ENCODE results near the gene CDH4.

The CDH4 gene

DNA sequence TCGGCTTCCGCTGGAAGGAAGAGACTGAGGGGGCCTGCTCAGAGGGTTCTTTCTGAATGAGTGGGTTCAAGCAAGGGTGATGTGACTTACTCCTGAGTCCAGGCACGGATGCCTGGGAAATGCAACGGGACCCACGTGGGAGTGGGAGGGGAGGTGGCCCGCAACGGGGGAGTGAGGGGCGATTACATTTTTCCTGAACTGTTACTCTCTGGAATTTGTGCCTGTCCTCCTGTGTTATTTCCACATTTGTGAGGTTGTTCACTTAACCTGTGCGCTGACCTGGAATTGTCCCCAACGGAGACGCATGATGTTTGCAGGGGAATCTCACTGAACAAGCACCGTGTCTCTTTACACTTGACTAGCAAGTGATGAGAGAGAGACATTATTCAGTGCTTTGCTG is 209.4 kb downstream of the CDH4 start:
- Histone ChIP-seq H2AK5ac (ENCODE audit: low read length) (no peak overlapping the region), H3K36me3 (ENCODE audit: control insufficient read depth, insufficient read depth, low read length) (no peaks in the 10 kb centered on the region), H3K79me1 (ENCODE audit: low read length) (peaks cover 3% of the 10 kb centered on the region), H4K5ac (ENCODE audit: low read length) (no peak overlapping the region), H3K79me2 (ENCODE audit: control insufficient read depth, insufficient read depth, low read length) (no peaks in the 10 kb centered on the region), H3K18ac (ENCODE audit: low read length) (no peak overlapping the region), H3K4ac (ENCODE audit: low read depth, low read length) (no peak overlapping the region), H2BK120ac (ENCODE audit: low read depth, low read length) (no peak overlapping the region), H3K27me3 (ENCODE audit: insufficient read depth, low read length, poor library complexity) (no peaks in the 10 kb centered on the region), H3K27ac (ENCODE audit: low read depth, low read length) (no peak overlapping the region), H2BK5ac (ENCODE audit: low read length) (no peak overlapping the region), H4K8ac (ENCODE audit: low read depth, low read length) (no peak overlapping the region), H3K23ac (ENCODE audit: low read length) (no peak overlapping the region), H3K4me3 (ENCODE audit: low read length) (no peak overlapping the region), H3K9ac (ENCODE audit: low read length) (no peak overlapping the region), H2BK15ac (replicated peaks; ENCODE audit: low read depth) (no peak overlapping the region), H3K4me1 (ENCODE audit: control insufficient read depth, low read depth, low read length) (no peaks in the 10 kb centered on the region), H3K4me2 (ENCODE audit: low read length) (no peak overlapping the region), H3K56ac (ENCODE audit: low read length) (no peak overlapping the region)
- WGBS (ENCODE audit: extremely low coverage, insufficient coverage, low lambda C conversion rate), result no CpG with 5 or more reads among the region's 12 CpGs
- DNase-seq, result no peak

DNA sequence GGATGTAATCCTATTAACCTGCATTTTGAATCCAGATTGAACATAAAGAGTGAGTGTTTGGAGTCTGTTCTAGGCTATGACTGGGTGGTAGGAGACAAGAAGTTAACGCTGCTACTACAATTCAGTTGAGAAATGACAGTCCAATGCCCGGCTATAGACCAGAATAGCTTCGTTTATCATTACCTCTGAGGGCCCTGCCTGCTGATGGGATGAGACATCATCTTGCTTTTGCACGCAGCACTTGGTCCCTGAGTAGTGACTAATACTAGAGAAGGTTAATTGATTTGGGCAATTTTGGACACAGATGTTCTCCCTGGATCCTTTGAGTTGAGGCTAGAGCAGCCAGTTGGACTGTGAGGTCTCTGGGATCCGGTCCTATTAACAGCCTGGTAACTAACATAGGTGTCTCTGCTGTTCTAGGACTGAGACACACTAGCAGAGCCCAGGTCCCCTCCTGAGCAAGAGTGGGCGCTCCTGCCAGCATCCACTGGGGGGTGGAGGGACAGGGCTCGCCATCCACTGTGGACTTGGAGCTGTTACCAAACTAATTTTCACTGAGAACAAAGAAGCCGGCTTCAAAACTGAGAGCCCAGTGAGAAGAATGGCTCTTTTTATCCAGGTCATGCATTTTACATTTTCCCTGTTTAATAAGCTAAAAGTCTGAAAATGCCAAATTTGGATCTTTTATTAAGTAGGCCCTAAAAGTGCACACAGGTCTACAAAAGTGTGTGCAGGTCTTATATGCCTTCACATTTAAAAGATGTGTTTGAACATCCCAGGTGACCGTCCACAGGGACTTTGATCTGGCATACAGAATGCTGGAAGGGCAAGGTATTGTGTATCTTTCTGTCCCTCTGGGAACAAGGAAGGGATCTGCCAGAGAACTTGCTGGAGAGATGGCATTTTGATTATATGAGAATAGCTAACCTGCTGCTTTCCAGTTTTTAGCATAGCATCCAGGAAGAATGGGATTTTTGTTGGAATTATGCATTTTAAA is 212.5 kb downstream of the CDH4 start:
- no peak overlapping the region for H2BK15ac ChIP-seq (replicated peaks; ENCODE audit: low read depth)
- H4K5ac ChIP-seq (ENCODE audit: low read length), result no peak overlapping the region
- H3K18ac ChIP-seq (ENCODE audit: low read length), result peak overlapping the region; percentile 16
- no peaks in the 10 kb centered on the region for H3K36me3 ChIP-seq (ENCODE audit: control insufficient read depth, insufficient read depth, low read length)
- no CpG with 5 or more reads among the region's 9 CpGs for WGBS (ENCODE audit: extremely low coverage, insufficient coverage, low lambda C conversion rate)
- H3K79me1 ChIP-seq (ENCODE audit: low read length), result no peaks in the 10 kb centered on the region
- H3K4ac ChIP-seq (ENCODE audit: low read depth, low read length), result no peak overlapping the region
- H3K4me3 ChIP-seq (ENCODE audit: low read length), result no peak overlapping the region
- DNase-seq, result no peak
- H3K56ac ChIP-seq (ENCODE audit: low read length), result no peak overlapping the region
- H3K23ac ChIP-seq (ENCODE audit: low read length), result no peak overlapping the region
- no peak overlapping the region for H2BK5ac ChIP-seq (ENCODE audit: low read length)
- H3K79me2 ChIP-seq (ENCODE audit: control insufficient read depth, insufficient read depth, low read length), result no peaks in the 10 kb centered on the region
- no peak overlapping the region for H2BK120ac ChIP-seq (ENCODE audit: low read depth, low read length)
- no peak overlapping the region for H2AK5ac ChIP-seq (ENCODE audit: low read length)
- H3K4me2 ChIP-seq (ENCODE audit: low read length), result no peak overlapping the region
- no peak overlapping the region for H3K9ac ChIP-seq (ENCODE audit: low read length)
- H3K27ac ChIP-seq (ENCODE audit: low read depth, low read length), result no peak overlapping the region
- no peak overlapping the region for H4K8ac ChIP-seq (ENCODE audit: low read depth, low read length)
- H3K27me3 ChIP-seq (ENCODE audit: insufficient read depth, low read length, poor library complexity), result no peaks in the 10 kb centered on the region
- no peaks in the 10 kb centered on the region for H3K4me1 ChIP-seq (ENCODE audit: control insufficient read depth, low read depth, low read length)

DNA sequence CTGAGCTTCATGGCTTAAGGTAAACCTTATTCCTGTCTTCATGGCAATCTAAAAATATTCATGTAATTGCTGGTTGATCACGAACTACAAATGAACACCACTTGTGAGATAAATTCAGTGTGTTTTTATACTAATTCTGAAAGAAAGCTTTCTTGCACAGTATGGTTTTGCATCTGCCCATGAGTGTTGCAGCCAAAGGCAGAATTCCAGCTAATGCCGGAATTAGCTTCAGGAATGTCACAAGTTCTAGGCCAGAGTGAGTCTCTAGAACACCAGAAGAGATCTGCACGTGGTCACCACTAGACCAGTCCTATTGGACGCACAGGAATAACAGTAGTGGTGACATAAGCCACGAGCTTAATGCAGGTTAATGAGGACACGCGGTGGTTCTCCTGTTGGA is 223.7 kb downstream of the CDH4 start:
- no peak overlapping the region for H3K23ac ChIP-seq (ENCODE audit: low read length)
- peak; percentile 34 for DNase-seq
- H2BK120ac ChIP-seq (ENCODE audit: low read depth, low read length), result no peak overlapping the region
- H2BK15ac ChIP-seq (replicated peaks; ENCODE audit: low read depth), result no peak overlapping the region
- no peaks in the 10 kb centered on the region for H3K79me2 ChIP-seq (ENCODE audit: control insufficient read depth, insufficient read depth, low read length)
- no peaks in the 10 kb centered on the region for H3K36me3 ChIP-seq (ENCODE audit: control insufficient read depth, insufficient read depth, low read length)
- no peak overlapping the region for H4K8ac ChIP-seq (ENCODE audit: low read depth, low read length)
- no peak overlapping the region for H2AK5ac ChIP-seq (ENCODE audit: low read length)
- H3K4me3 ChIP-seq (ENCODE audit: low read length), result no peak overlapping the region
- no peak overlapping the region for H3K4ac ChIP-seq (ENCODE audit: low read depth, low read length)
- no peaks in the 10 kb centered on the region for H3K79me1 ChIP-seq (ENCODE audit: low read length)
- no peak overlapping the region for H3K4me2 ChIP-seq (ENCODE audit: low read length)
- H3K56ac ChIP-seq (ENCODE audit: low read length), result no peak overlapping the region
- no CpG with 5 or more reads among the region's 7 CpGs for WGBS (ENCODE audit: extremely low coverage, insufficient coverage, low lambda C conversion rate)
- no peak overlapping the region for H3K27ac ChIP-seq (ENCODE audit: low read depth, low read length)
- no peak overlapping the region for H3K9ac ChIP-seq (ENCODE audit: low read length)
- no peaks in the 10 kb centered on the region for H3K4me1 ChIP-seq (ENCODE audit: control insufficient read depth, low read depth, low read length)
- no peak overlapping the region for H4K5ac ChIP-seq (ENCODE audit: low read length)
- no peaks in the 10 kb centered on the region for H3K27me3 ChIP-seq (ENCODE audit: insufficient read depth, low read length, poor library complexity)
- no peak overlapping the region for H2BK5ac ChIP-seq (ENCODE audit: low read length)
- no peak overlapping the region for H3K18ac ChIP-seq (ENCODE audit: low read length)

DNA sequence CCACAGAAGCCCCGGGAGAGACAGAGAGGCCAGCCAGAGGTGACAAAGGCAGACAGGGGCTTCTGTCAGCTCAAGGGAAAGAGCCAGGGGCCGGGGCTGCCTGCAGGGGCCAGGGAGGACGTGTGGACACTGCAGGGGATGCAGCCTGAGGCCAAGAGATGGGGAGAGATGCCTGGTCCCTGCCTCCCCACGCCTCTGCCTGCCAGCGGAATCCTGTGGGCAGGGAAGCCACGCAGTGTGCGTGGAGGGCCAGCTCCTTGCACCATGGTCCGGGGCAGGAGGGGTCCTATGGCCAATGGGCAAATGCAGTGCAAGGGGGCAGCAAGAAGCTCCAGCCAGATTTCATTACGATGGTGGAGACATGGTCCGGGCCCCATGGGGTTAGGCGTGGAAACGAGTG is 224.9 kb downstream of the CDH4 start:
- no peak overlapping the region for H3K56ac ChIP-seq (ENCODE audit: low read length)
- H4K5ac ChIP-seq (ENCODE audit: low read length), result no peak overlapping the region
- H2BK15ac ChIP-seq (replicated peaks; ENCODE audit: low read depth), result no peak overlapping the region
- no peak overlapping the region for H3K23ac ChIP-seq (ENCODE audit: low read length)
- DNase-seq, result no peak
- no peak overlapping the region for H4K8ac ChIP-seq (ENCODE audit: low read depth, low read length)
- H2AK5ac ChIP-seq (ENCODE audit: low read length), result no peak overlapping the region
- no peak overlapping the region for H3K4me2 ChIP-seq (ENCODE audit: low read length)
- WGBS (ENCODE audit: extremely low coverage, insufficient coverage, low lambda C conversion rate), result no CpG with 5 or more reads among the region's 12 CpGs
- H2BK5ac ChIP-seq (ENCODE audit: low read length), result no peak overlapping the region
- H3K4ac ChIP-seq (ENCODE audit: low read depth, low read length), result no peak overlapping the region
- H3K27ac ChIP-seq (ENCODE audit: low read depth, low read length), result no peak overlapping the region
- no peaks in the 10 kb centered on the region for H3K4me1 ChIP-seq (ENCODE audit: control insufficient read depth, low read depth, low read length)
- no peak overlapping the region for H3K18ac ChIP-seq (ENCODE audit: low read length)
- H3K79me2 ChIP-seq (ENCODE audit: control insufficient read depth, insufficient read depth, low read length), result no peaks in the 10 kb centered on the region
- no peaks in the 10 kb centered on the region for H3K27me3 ChIP-seq (ENCODE audit: insufficient read depth, low read length, poor library complexity)
- no peaks in the 10 kb centered on the region for H3K79me1 ChIP-seq (ENCODE audit: low read length)
- H3K36me3 ChIP-seq (ENCODE audit: control insufficient read depth, insufficient read depth, low read length), result no peaks in the 10 kb centered on the region
- no peak overlapping the region for H2BK120ac ChIP-seq (ENCODE audit: low read depth, low read length)
- no peak overlapping the region for H3K9ac ChIP-seq (ENCODE audit: low read length)
- H3K4me3 ChIP-seq (ENCODE audit: low read length), result no peak overlapping the region

DNA sequence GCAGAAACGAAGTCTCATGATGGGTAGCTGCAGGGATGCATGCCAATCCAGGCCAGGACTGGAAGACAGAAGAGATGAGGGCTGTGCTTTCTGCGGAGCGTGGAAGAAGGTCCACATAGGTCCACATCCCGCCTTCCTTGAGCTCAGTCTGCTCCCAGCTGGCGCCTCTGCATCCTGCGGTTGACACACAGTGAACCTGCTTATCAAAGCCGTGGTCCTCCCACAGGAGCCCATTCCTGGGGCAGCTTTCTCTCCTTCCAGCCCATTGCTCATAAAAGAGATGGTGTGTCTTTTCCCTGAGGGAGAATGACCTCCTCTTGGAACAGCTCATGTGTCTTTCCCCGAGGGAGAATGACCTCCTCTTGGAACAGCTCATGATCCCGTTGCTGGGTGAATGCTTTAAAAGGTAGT is 225.4 kb downstream of the CDH4 start:
- H3K4me2 ChIP-seq (ENCODE audit: low read length), result no peak overlapping the region
- H3K23ac ChIP-seq (ENCODE audit: low read length), result no peak overlapping the region
- no peak overlapping the region for H2BK5ac ChIP-seq (ENCODE audit: low read length)
- H4K8ac ChIP-seq (ENCODE audit: low read depth, low read length), result no peak overlapping the region
- no peaks in the 10 kb centered on the region for H3K36me3 ChIP-seq (ENCODE audit: control insufficient read depth, insufficient read depth, low read length)
- no peak overlapping the region for H3K4me3 ChIP-seq (ENCODE audit: low read length)
- no peak for DNase-seq
- H3K9ac ChIP-seq (ENCODE audit: low read length), result no peak overlapping the region
- no peak overlapping the region for H3K18ac ChIP-seq (ENCODE audit: low read length)
- H2AK5ac ChIP-seq (ENCODE audit: low read length), result no peak overlapping the region
- H3K27me3 ChIP-seq (ENCODE audit: insufficient read depth, low read length, poor library complexity), result no peaks in the 10 kb centered on the region
- H3K4ac ChIP-seq (ENCODE audit: low read depth, low read length), result no peak overlapping the region
- no peak overlapping the region for H3K27ac ChIP-seq (ENCODE audit: low read depth, low read length)
- no peaks in the 10 kb centered on the region for H3K79me1 ChIP-seq (ENCODE audit: low read length)
- no peak overlapping the region for H3K56ac ChIP-seq (ENCODE audit: low read length)
- no peaks in the 10 kb centered on the region for H3K79me2 ChIP-seq (ENCODE audit: control insufficient read depth, insufficient read depth, low read length)
- no peak overlapping the region for H2BK15ac ChIP-seq (replicated peaks; ENCODE audit: low read depth)
- H3K4me1 ChIP-seq (ENCODE audit: control insufficient read depth, low read depth, low read length), result no peaks in the 10 kb centered on the region
- WGBS (ENCODE audit: extremely low coverage, insufficient coverage, low lambda C conversion rate), result no CpG with 5 or more reads among the region's 9 CpGs
- no peak overlapping the region for H2BK120ac ChIP-seq (ENCODE audit: low read depth, low read length)
- no peak overlapping the region for H4K5ac ChIP-seq (ENCODE audit: low read length)

Data from mesendoderm (in vitro differentiated cells).